ENCODE results near the gene DNPH1. TPM values are rescaled to one million over a fixed set of nuclear protein-coding genes. Genes with fewer than 3 reads are reported as not detected.
A peak's percentile ranks its signal among the peaks of the same experiment; 100 is the strongest.

The DNPH1 gene
- total RNA-seq, 1 donor from 2014 or later = 57.5 TPM

DNA sequence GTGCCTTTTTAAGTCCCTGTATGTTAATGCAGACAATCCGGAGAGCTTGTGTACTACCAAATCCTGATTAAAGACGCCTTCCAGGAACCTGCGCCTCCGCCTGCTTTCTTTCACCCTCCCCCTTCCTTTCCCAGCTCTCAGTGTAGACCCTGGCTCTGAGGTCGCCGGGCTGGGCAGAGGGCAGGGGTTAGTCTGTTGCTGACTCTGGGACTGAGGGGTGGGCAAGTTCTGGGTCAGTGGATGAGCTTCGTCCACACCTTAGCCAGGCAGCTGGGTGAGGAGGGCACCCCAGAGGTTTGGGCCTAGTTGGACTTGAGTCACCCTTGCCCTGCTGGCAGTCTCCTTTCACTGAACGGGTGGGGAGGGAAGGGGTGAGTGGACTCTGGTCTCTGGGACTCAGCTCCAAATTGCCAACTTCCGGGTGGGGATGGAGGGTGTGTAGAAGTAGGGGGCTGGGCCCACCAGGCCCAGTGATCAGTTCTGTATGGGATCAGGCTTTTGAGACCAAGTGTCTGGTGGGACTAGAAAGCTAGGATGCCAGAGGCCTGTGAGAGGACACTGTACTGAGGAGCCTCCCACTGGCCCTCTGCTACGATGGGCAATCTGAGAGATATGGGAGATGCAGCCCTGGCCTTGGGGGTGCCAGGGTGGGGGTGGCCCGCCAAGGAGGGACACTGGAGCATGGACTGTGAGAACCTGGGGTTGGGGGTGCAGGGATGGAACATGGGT lies 47.5 kb upstream of the DNPH1 start:
- DNase-seq (no peak), ATAC-seq (ENCODE audit: low read depth) (no peak)
- TF ChIP-seq CTCF (IDR thresholded peaks at IDR 0.05) = no peak
- H3K27ac Mint-ChIP-seq = peak overlapping the region; percentile 7
- H3K4me1 Mint-ChIP-seq = peaks cover 26% of the 10 kb centered on the region
- H3K36me3 Mint-ChIP-seq (ENCODE audit: low read depth) = peaks cover 2% of the 10 kb centered on the region
- H3K9me3 Mint-ChIP-seq = no peaks in the 10 kb centered on the region
- CTCF ChIA-PET = no interaction called here
- H3K27me3 Mint-ChIP-seq = peaks cover 30% of the 10 kb centered on the region
- intact Hi-C loops (cut with micrococcal nuclease) = loop anchor here (1.0 kb wide), 1 partner anchor 107 kb away; no protein-coding TSS in a partner anchor
- POLR2A ChIA-PET = interaction anchor here (0.6 to 1.6 kb wide), 2 partner anchors 67 to 108 kb away, joined by 3 to 11 read pairs; no protein-coding TSS in a partner anchor
- peak overlapping the region; percentile 24 for H3K4me3 Mint-ChIP-seq

GRCh38 chr6:43275801-43276576 lies 46.7 kb upstream of the DNPH1 start:
- no peak for TF ChIP-seq CTCF (IDR thresholded peaks at IDR 0.05)
- peak; percentile 59 for ATAC-seq (ENCODE audit: low read depth)
- ChIA-PET POLR2A (interaction anchor here (0.5 to 1.6 kb wide), 9 partner anchors 10 to 354 kb away, joined by 3 to 11 read pairs (median 4); partner anchors contain the start of genes TJAP1 and ZNF318), CTCF (no interaction called here)
- intact Hi-C loops (cut with micrococcal nuclease) = loop anchor here (1.0 kb wide), 1 partner anchor 107 kb away; no protein-coding TSS in a partner anchor
- Mint-ChIP-seq H3K27ac (peak overlapping the region; percentile 87), H3K36me3 (ENCODE audit: low read depth) (peaks cover 2% of the 10 kb centered on the region), H3K4me1 (peaks cover 31% of the 10 kb centered on the region), H3K9me3 (no peaks in the 10 kb centered on the region), H3K4me3 (peak overlapping the region; percentile 85), H3K27me3 (peaks cover 30% of the 10 kb centered on the region)
- DNase-seq = peak; percentile 45

GRCh38 chr6:43274916-43275597 lies 45.8 kb upstream of the DNPH1 start:
- Mint-ChIP-seq H3K36me3 (ENCODE audit: low read depth) (peaks cover 2% of the 10 kb centered on the region), H3K27ac (peak overlapping the region; percentile 30), H3K9me3 (no peaks in the 10 kb centered on the region), H3K27me3 (peaks cover 24% of the 10 kb centered on the region), H3K4me1 (peaks cover 41% of the 10 kb centered on the region), H3K4me3 (peak overlapping the region; percentile 85)
- POLR2A ChIA-PET = interaction anchor here (0.5 to 1.6 kb wide), 8 partner anchors 9 to 355 kb away, joined by 3 to 11 read pairs (median 4); partner anchors contain the start of genes TJAP1 and ZNF318
- CTCF ChIA-PET = no interaction called here
- DNase-seq (peak; percentile 55), ATAC-seq (ENCODE audit: low read depth) (peak; percentile 8)
- intact Hi-C loops (cut with micrococcal nuclease) = no loop called here
- no peak for TF ChIP-seq CTCF (IDR thresholded peaks at IDR 0.05)

- Mint-ChIP-seq H3K4me3 (peak overlapping the region; percentile 76), H3K27ac (peak overlapping the region; percentile 4), H3K27me3 (peaks cover 22% of the 10 kb centered on the region), H3K36me3 (ENCODE audit: low read depth) (peaks cover 2% of the 10 kb centered on the region), H3K4me1 (peaks cover 43% of the 10 kb centered on the region), H3K9me3 (no peaks in the 10 kb centered on the region)
- ATAC-seq (ENCODE audit: low read depth) = no peak
- DNase-seq = no peak
- CTCF ChIA-PET = no interaction called here
- intact Hi-C loops (cut with micrococcal nuclease) = no loop called here
- TF ChIP-seq CTCF (IDR thresholded peaks at IDR 0.05) = no peak
- POLR2A ChIA-PET = no interaction called here
Observed at GRCh38 chr6:43274127-43274915, 45.0 kb upstream of the DNPH1 start.
